IPS-NIHi11 (cell line): ENCODE measurements around the gene GINS1.

Experiments used
- DNase-seq: peaks from one replicate; pipeline ENCODE4 v3.0.0; 2012; ENCODE audit warnings: mixed read lengths, low spot score

The GINS1 gene

DNA sequence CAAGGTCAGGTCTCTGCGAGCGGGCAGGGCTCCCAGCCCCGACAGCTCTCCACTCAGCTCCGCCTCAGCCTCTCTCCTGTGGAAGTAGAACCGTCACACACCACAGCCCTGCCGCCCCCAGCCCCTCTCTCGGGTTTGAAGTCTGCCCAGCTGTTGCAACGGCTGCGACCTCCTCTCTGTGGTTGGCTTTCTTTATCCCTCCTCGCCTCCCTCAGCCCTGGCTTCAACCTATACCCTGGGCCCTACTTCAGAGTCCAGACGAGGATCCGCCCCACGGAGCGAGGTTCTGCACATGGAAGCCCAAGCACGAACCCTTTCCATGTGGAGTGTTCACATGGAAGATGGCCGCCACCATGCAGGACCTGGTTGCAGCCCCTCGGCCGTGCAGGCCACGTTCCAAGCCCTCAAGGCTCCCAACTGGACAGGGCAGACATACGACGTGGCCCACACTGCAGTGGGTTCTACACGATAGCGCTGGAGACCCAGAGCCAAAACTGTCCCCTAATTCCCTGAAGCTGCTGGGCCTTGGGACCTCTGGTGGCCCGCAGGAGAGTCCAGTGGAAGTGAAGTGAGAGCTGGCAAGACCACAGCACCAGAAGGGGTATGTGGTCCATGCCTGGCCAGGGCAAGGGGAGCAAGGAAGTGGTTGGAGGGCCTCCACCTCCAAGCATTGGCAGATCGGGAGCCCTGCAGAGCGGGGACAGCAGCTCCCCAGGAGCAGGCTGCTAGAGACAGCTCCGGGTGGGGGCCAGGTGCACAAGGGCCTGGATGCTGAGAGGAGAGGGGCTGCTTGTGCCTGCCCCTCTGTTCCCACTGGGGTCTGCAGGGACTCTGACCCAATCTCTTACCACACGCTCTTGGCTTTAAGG is 69.8 kb downstream of the GINS1 start:
- DNase-seq: no peak

DNA sequence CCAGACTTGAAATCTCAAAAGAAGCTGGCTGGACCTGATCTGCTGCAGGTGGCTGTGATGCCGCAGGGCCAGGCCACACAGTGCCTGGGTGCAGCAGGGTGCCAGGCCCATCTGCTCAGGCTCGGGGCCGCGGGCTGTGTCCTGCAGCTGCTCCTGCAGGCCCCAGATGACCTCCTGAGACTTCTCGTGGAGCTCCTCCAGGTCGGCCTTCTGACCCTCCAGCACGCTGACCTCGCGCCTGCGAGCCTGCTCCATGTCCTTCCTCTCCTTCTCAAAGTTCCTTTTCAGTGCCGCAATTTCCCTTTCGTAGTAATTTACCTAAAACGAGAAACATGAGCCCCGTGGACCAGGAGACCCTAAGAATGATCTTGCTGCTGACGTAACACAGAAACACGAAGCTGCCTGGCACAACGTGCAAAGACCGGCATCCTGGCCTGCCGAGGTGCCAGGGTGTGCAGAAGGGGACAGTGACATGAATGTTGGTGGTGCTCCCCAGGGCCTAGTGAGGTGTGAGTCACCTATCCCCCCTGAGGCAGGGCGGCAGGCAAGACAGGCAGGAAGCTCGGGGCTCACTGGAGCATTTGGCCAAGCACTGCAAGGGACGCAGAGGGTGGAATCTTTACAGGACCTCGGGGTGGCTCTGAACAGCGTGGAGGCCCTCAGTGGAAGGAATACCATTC is 71.6 kb downstream of the GINS1 start:
- DNase-seq: no peak

DNA sequence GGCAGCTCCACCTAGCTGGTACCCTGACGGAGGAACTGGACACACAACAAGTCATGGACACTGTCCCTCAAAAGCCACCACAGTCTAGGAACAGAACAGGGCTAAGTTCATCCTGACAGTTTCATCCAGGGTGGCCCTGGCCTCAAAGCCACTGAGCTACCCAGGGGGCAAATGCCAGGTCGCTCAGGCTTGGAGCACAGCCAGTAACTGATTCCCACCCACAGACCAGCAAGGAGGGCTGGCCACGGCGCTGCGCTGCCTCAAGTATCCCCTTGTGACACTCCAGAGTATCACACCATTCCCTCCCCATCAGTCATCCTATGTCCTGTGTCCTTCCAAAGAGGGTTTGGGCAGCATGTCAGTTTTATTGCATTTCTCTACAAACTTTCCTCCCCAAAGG is 72.2 kb downstream of the GINS1 start:
- DNase-seq: no peak

DNA sequence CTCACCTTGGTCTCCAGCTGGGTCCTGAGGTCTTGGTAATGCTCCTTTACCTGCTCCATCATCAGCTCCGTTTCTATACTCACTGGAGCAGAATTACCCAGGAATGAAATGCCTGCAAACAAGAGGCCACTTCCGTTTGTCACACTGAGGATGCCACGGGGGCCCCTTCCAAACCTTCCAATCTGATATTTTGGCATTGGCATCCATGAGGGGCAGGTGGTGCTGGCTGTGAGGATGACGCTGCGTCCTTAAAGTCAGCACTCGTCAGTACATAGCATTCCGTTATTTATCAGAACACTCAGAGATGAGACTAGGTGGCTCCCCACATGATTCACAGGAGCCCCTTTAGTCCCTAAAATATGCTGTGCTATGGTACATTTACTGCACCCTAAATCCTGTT is 72.7 kb downstream of the GINS1 start:
- DNase-seq: no peak

DNA sequence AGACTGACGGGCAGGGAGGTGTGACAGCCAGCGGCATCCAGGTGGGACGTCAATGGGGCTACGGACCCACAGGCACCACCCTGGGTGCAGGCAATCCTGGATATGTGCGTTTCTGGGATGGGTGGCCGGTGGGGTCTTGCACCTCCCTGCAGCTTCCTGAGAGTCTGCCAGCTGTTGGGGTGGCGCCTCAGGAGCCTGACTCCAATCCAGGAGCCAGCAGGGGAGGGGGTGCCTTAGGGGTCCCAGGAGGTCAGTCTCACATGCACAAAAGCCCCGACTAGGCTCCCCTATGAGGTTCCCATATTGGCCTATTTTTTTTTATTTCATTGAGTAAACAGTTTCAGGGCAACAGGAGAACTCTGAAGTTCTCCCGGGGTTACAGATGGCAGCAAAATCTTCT is 73.3 kb downstream of the GINS1 start:
- DNase-seq: no peak

DNA sequence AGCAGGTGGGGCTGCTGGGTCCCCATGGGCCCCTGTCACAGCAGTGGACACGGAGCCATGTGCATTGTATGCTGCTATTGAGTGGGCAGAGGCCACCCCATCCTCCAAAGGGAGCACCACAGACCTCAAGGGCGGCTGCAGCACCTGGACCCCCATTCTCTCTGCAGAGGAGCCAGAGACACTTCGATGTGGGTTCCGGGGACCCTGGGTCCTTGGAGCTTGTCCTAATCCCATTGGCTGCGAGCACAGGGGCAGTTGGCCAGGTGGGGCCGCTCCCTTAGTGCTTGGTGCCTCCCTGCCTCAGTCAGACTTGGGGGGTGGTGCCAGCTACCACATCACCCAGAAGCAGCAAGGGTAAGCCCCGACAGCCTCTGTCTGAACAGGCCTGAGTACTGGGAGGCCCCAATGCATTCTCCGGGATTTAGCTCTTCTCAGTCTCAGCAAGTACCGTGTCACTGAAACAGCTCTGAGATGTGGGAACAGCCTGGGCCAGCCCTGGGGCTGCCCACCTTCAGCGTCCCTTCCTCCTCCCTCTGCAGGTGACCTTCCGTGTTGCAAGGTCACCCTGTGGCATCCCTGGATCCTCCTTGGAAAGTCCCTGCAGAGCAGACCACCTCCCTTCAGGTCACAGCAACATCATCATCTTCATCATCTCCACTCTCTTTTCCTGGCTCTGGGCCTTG is 73.9 kb downstream of the GINS1 start:
- no peak for DNase-seq

DNA sequence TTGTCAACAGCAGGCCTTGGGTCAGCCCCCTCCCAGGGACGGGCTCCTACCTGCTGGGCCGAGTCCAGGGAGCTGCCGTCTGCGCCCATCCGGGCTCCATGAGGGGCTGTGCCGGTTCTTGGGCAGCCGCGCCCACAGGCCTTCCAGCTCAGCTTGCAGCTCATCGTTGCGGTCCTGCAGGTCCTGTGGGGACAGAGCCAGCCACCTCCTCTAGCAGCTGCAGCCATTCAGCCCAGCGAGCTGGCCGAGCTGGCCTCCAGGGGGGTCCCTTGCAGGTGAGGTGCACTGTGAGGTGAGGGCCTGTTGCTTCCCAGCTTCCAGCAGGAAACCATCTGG is 74.4 kb downstream of the GINS1 start:
- DNase-seq: no peak

DNA sequence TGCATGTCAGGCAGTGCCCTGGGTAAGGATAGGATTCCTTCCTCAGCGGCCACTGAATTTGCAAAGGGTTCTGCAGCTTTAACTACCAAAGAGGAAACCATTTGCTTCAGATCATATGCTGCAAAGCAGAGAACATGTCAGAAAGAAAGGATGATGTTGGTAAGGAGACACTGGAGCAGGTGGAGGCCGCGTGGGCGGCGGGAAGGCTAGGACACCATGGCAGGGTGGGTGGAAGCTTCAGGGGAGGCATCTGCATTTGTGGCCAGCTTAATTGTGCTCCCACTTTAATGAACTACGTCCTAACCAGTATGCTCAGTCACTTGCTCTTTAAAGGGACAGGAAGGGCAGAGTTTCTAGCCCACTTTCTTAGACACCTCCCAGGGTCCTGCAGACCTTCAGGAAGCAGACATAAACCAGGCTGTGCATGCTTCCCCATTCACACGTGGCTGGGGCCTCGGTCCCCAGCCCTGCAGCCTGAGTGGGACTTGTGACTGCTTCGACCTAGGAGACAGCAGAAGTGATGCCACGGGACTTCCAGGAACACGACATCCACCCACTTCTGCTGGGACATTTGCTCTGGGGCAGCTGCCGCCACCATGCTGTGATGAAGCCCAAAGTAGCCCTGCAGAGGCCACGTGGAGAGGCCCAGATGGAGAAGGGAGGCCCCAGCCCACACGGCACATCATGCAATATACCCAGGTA is 76.1 kb downstream of the GINS1 start:
- DNase-seq: no peak

DNA sequence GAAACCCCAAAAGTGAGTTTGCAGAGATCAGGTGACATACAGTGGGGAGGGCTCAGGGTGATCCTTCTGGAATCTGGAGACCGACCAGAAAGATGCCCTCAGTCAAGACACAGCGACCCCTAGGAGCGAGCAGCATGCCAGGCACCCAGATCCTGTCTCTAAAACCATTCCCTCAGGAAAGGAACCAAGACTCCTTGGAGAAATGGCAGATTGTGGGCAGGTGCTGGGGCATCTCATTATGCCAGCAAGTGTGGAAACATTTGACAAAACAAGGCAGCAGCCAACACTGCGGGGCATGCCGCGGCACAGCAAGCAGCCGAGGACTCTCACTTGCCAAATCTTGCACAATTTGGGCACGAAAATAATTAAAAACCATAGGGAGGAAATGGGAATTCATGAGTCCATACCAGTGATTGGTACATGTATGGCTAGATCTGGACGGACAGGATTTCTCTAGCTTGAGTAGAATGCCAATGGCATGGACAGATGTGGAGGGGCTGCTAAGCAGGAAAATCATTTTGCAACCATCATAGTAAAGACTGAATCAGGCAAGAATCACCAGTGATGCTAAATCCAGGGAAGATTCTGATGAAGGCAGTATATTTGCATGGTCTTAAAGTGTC is 76.9 kb downstream of the GINS1 start:
- no peak for DNase-seq

DNA sequence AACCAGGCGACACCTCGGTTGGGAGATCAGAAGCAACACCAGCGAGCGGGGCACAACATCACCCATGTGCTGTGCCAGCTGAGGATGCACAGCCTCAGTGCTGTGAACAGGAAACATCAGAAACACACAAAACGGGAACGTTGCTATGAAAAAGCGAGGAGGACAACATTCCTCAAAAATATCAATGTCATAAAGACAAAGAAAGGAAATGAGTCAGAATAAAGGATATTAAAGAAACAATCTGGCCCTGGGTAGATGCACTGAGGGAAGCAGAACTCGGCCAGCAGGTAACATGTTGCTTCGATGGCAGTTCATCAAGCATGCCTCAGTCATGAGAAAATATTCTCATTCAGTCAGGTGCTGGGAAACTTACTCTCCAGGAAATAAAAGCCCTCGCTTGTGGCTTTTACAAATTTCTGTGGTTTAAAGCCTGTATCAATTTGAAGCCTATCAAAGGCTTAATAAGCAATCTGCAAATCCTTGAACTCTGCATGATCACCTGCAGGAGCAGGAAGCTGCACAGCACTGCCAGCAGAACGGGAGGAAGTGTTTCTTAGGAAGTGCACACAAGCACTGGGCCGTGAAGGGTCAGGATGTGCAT is 77.5 kb downstream of the GINS1 start:
- DNase-seq: no peak

DNA sequence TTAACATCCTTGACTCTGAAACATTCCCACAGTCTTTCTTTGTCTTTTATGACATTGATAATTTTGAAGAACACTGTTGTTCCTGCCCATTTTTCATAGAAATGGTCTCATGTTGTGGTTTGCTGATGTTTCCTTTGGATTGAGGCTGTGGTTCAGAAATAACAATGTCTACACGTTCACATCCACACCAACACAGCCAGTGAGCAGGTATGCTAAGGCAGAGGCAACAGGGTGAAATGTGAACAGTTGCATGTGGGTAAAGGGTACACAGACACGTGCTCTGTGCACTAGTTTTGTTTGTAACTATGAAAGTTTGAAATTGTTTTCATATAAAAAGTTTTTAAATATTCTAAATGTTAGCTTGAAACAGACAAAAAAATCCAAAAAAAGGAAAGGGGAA is 78.4 kb downstream of the GINS1 start:
- DNase-seq: no peak

DNA sequence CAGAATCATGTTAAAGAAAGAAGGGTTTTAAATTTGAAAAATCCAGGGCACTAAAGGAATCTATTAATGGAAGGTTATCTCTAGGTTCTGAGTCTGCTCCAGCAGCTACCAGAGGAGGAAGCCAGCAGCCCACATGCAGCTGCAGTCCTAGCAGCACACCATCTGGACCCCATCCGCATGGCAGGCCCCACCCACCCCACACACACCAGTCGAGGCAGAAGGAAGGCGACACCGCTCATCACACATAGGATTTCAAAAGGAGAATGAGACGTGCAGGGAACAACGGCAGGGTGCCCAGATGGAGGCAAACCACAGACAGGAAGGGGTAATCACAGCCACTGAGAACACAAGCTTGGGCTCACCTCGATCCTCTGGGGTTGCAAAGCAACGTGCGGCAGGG is 78.9 kb downstream of the GINS1 start:
- no peak for DNase-seq

DNA sequence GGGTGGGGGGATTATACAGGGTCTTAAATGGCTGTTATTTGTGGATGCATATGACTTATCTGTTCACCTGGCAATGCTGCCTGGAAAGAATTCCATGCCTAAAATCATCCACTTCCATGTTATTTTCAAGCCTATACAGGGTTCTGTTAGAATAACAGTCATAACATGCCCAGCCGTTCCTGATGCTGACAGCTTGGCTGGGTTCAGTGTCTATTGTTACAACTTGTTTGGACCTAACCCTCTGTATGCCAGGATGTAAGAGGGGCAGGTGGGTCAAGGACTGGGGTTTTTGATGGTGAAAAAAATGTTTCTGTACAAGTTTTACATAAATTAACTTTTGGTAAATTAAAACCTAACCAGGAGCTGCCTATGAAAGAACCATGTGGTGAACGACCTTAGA is 79.8 kb downstream of the GINS1 start:
- no peak for DNase-seq

DNA sequence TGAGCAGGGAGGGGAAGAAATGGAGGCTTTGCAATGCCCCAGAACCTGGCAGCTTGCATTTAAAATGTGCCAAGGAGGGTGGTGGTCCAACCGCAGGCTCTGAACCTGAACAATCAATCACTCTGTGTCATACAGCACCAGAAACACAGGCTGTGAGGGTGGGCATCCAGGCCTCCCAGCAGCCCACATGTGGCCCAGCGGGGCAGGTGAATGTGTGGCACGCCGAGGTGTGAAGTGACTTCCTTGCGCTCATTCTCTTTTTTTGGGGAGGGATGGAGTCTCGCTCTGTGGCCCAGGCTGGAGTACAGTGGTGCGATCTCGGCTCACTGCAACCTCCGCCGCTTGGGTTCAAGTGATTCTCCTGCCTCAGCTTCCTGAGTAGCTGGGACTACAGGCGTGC is 80.5 kb downstream of the GINS1 start:
- no peak for DNase-seq

DNA sequence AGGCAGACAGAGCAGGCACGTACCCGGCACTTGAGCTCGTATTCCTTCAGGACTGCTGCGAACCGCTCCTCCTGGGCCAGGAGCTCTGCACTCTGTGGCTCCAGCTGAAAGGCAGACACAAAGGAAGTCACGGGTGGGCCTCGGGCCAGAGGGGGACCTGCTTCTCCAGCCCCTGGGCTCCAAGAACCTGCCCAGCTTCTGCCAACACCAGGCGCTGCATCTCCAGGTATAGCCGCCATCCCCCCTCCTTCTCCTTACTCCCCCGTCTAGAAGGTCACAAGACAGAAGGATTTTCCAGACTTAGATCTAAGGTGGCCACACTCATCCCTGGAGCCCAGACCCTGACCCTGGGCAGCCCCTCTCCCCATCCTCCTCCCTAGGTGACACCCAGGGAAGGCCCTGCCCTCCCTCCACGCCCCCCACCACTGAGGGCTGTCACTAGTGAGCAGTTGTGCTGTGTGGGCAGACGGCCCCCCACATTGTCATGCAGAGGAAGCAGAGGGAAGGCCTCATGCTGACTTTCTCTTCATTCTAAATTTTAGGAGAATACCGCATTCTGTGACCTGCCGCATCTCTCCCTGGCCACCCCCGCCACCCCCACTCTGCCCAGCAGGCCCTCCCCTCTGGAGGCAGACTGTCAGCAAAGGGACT is 81.9 kb downstream of the GINS1 start:
- DNase-seq: peak; percentile 31

DNA sequence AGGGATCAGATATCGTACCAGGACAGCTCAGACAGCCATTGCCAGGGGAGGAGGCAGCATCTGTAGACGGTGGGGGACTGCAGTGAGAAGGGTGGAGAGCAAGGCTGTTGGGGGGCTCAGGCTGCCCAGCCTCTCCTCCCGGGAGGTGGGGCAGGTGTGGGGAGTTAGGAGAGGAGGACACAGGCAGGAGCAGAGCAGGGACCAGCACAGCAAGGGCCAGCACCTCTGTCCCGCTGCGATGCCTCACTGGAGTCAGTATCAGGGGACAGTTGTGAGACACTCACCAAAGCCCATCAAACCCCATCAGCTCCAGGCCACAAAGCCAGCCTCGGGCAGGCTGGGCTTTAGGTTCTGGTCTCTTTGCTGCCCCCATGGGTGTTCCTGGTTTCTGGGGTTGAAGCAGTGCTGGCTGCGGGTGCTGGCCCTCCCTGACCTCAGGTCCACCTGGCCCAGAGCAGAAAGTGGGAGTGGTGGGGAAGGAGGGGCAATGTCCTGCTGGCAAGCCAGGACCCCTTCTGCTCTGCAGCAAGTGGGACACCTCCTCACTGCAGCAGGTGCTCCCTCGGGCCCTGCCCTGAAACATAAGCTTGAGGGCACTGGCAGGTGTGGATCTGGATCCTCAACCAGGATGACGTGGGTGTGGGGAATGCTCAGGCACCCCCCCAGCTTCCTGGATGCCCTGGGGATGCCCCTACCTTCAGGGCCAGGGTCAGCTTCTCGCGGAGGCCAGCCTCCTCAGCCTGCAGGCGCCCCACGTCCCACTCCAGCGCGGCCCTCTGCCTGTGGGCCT is 83.4 kb downstream of the GINS1 start:
- no peak for DNase-seq

DNA sequence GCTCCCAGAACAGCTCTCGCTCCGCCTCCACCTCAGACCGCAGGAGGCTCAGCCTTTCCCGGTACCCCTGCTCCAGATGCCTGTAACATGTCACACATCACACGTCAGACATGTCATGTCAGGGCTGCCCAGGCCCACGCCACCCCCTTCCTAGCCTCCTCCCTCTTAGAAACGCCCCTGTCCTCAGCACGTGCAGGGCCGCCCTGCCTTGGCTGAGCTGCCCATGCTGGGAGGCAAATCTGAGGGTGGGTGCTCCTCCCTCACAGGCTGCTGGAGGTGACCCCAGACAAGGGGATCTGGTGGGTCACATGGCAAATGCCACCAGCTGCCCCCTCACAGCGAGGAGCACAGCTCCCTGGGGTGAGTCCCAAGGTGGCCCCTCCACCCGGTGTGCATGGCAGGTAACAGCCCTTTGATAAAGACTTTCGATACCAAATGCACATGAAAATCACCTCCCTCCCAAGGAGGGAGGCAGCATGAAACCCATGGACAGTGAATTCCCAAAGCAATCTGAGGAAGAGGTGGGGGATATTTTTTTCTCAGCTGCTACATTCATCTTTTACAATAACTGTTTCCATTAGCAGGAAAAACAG is 84.1 kb downstream of the GINS1 start:
- DNase-seq: no peak

DNA sequence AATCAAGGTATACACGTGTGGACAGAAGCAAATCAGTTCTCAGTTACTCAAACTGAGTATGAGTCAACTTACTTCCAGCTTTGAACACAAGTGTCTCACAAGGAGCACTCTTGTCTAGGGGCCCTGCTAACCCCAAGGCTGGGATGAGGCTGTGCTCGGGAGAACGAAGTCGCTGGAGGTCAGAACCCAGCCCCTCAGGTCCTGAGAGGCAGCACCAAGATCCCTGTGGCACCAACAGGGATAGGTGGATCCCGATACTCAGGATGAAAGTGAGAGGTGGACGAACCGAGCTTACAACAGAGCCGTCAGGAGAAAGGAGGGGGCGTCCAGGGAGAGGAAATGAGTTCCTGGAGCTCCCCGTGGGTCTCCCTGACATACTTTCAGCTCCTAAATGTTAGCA is 85.7 kb downstream of the GINS1 start:
- no peak for DNase-seq

DNA sequence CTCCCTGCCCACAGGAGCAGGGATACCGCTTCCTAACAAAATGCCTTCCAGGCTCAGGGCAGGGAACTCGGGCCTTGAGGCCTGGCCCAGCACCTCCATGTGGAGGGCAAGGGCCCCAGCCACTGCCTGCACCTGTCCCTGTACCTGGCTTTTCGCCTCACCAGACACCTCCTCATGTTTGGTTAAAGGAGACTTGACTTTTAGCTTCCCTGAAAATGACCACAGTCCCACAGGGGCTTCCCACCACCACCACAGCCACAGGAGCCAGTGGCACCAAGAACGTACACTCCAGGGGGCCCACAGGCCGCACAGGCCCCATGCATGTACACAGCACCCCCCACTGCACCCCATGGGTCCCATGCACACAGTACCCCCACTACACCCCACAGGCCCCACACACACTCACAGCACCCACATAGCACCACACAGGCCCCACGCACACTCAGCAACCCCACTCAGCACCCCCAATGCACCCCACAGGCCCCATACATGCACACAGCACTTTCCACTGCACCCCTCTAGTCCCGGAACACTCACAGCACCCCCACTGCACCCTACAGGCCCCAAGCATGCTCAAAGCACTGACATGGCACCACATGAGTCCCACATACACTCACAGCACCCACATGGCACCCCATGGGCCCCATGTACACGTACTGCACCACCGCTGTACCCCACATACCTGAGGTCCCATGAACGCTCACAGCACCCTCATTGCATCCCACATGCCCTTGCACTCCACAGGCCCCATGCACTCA is 86.5 kb downstream of the GINS1 start:
- no peak for DNase-seq
